ENCODE data around the gene UBC. TPM values are rescaled to one million over a fixed set of nuclear protein-coding genes. Genes with fewer than 3 reads are reported as not detected.
"Not testable (repeated sequence)": the region's sequence is repeated elsewhere in the genome, so short reads cannot be mapped to it uniquely, and the experiment has no call there.

UBC gene
- total RNA-seq, 1 experiment from 2014 or later, result 523 TPM

DNA sequence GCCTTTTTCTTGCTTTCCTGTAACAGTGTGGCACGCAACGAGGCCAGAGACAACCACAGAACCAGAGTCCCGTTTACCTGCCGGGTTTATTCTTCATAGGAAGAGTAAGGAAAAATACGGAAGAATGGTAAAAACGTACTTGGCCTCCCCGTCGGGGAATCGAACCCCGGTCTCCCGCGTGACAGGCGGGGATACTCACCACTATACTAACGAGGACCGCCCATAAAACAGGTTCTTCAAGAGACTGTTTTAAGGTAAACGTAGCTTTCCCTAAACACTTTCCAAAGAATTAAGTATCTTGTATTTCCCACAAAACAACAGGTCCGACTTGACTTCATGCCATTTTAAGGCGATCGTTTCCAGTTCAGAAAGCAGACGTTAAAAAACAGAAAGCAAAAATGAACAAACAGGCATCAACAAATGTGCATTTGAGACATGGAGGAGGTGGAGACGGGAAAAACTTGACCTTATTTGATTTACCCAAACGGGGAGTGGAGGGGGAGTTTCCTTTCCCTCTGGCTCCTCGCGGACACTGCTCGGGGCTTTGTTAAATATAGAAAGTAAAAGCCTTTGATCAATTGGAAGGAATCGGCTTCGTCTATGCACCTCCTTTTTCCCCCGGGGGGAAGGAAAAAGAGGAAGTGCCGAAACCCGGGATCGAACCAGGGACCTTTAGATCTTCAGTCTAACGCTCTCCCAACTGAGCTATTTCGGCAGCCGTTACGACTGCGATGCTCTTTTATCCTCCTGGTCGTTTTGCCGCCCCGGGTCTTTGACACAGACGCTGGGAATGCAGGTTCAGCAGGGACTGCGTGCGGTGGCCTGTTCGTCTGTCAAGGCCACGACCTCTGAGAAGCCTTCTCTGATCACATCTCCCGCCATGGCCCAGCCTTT, 13.0 kb upstream of the UBC start:
- H4K8ac ChIP-seq (replicated peaks; ENCODE audit: insufficient read length, low read depth, low read length), result no peak overlapping the region
- no peak overlapping the region for H2BK120ac ChIP-seq (ENCODE audit: low read depth, low read length, poor library complexity, severe bottlenecking)
- H3K23ac ChIP-seq (ENCODE audit: insufficient read length, low read depth, low read length), result no peak overlapping the region
- H3K9ac ChIP-seq (ENCODE audit: extremely low read depth, insufficient read length, low read length), result peak overlapping the region; percentile 69
- H3K79me1 ChIP-seq (ENCODE audit: insufficient read depth, low read depth, low read length, poor library complexity, severe bottlenecking), result no peaks in the 10 kb centered on the region
- no CpG with 5 or more reads among the region's 45 CpGs for WGBS (ENCODE audit: extremely low coverage, insufficient read length, low lambda C conversion rate)
- no peak overlapping the region for H2BK5ac ChIP-seq (ENCODE audit: insufficient read length, low read length)
- H3K23me2 ChIP-seq (ENCODE audit: insufficient read length, low read depth, low read length, poor library complexity, severe bottlenecking), result no peaks in the 10 kb centered on the region
- H2BK12ac ChIP-seq (ENCODE audit: insufficient read length, low read depth, low read length), result no peak overlapping the region
- TF ChIP-seq, protein P1, sequence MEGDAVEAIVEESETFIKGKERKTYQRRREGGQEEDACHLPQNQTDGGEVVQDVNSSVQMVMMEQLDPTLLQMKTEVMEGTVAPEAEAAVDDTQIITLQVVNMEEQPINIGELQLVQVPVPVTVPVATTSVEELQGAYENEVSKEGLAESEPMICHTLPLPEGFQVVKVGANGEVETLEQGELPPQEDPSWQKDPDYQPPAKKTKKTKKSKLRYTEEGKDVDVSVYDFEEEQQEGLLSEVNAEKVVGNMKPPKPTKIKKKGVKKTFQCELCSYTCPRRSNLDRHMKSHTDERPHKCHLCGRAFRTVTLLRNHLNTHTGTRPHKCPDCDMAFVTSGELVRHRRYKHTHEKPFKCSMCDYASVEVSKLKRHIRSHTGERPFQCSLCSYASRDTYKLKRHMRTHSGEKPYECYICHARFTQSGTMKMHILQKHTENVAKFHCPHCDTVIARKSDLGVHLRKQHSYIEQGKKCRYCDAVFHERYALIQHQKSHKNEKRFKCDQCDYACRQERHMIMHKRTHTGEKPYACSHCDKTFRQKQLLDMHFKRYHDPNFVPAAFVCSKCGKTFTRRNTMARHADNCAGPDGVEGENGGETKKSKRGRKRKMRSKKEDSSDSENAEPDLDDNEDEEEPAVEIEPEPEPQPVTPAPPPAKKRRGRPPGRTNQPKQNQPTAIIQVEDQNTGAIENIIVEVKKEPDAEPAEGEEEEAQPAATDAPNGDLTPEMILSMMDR (conservative IDR thresholded peaks at IDR 0.05), result no peak
- peak overlapping the region; percentile 1 to 91 (median 58); a peak in 6 of 7 replicates for H3K27ac Mint-ChIP-seq
- peaks cover 4% of the 10 kb centered on the region for H3K4me1 ChIP-seq (ENCODE audit: insufficient read depth, low read length)
- H2BK20ac ChIP-seq (ENCODE audit: low read depth, low read length, poor library complexity, severe bottlenecking), result no peak overlapping the region
- H3K27me3 Mint-ChIP-seq (ENCODE audit: low read depth), result peaks cover 9% of the 10 kb centered on the region
- H2AK5ac ChIP-seq (ENCODE audit: insufficient read length, low read length), result no peak overlapping the region
- H3K9me3 Mint-ChIP-seq, result peaks cover 3 to 6% of the 10 kb centered on the region in 2 experiments; a peak in 3 of 5 replicates
- no peaks in the 10 kb centered on the region for H3K27me3 ChIP-seq (ENCODE audit: insufficient read depth, low read length)
- no peak overlapping the region for H3K18ac ChIP-seq (ENCODE audit: insufficient read length, low read depth, low read length)
- H3K4me2 ChIP-seq (ENCODE audit: insufficient read depth, insufficient read length, low read length), result peak overlapping the region; percentile 56
- no peaks in the 10 kb centered on the region; a peak in 2 of 7 replicates for H3K36me3 Mint-ChIP-seq (ENCODE audit: insufficient read depth in 1 of 3, low read depth in 3 of 3)
- H3K14ac ChIP-seq (ENCODE audit: insufficient read depth, low read length), result no peak overlapping the region
- peak overlapping the region; percentile 93 for H2AFZ ChIP-seq (ENCODE audit: low read length)
- no peak overlapping the region for H4K5ac ChIP-seq (ENCODE audit: insufficient read length, low read depth, low read length)
- no peak overlapping the region for H3T11ph ChIP-seq (ENCODE audit: low read length)
- H4K91ac ChIP-seq (ENCODE audit: insufficient read length, low read depth, low read length), result no peak overlapping the region
- no peak overlapping the region for H2BK15ac ChIP-seq (ENCODE audit: low read depth, low read length)
- no peaks in the 10 kb centered on the region for H3K9me3 ChIP-seq (ENCODE audit: control insufficient read depth, low read depth, low read length)
- H4K20me1 ChIP-seq (ENCODE audit: control insufficient read depth, insufficient read depth, insufficient read length), result no peaks in the 10 kb centered on the region
- no peak overlapping the region for H3K56ac ChIP-seq (ENCODE audit: insufficient read length, low read depth, low read length)
- H3K27ac ChIP-seq (ENCODE audit: insufficient read length, low read depth, low read length), result peak overlapping the region; percentile 37
- no peak overlapping the region for H3K4ac ChIP-seq (ENCODE audit: low read depth, low read length)
- no peaks in the 10 kb centered on the region for H3K79me2 ChIP-seq (ENCODE audit: insufficient read depth, low read length)
- DNase-seq, result peak; percentile 95
- H3K4me3 Mint-ChIP-seq, result peak overlapping the region; percentile 88 to 94
- peaks cover 19% of the 10 kb centered on the region in 2 experiments for H3K4me1 Mint-ChIP-seq

DNA sequence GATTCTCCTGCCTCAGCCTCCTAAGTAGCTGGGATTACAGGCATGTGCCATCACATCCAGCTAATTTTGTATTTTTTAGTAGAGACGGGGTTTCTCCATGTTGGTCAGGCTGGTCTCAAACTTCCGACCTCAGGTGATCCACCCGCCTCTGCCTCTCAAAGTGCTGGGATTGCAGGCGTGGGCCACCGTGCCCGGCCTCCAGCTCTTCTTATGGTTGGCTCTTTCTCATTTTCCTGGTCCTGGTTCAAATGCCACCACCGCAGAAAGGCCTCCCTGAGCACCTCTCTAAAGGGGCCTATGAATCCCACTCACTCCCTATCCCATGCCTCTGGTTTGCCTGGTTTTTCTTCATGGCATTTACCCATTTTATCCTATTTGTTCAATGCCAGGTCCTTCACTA, 11.3 kb upstream of the UBC start:
- no CpG with 5 or more reads among the region's 7 CpGs for WGBS (ENCODE audit: extremely low coverage, insufficient read length, low lambda C conversion rate)
- H3K18ac ChIP-seq (ENCODE audit: insufficient read length, low read depth, low read length), result not testable (repeated sequence)

More for the DNA sequence above, 11.3 kb upstream of the UBC start:
- H3K4me1 ChIP-seq (ENCODE audit: insufficient read depth, low read length); H3T11ph ChIP-seq (ENCODE audit: low read length); H2BK120ac ChIP-seq (ENCODE audit: low read depth, low read length, poor library complexity, severe bottlenecking); H2BK12ac ChIP-seq (ENCODE audit: insufficient read length, low read depth, low read length); H3K4me3 Mint-ChIP-seq; H2AFZ ChIP-seq (ENCODE audit: low read length); H2BK5ac ChIP-seq (ENCODE audit: insufficient read length, low read length); H2BK20ac ChIP-seq (ENCODE audit: low read depth, low read length, poor library complexity, severe bottlenecking); H3K23me2 ChIP-seq (ENCODE audit: insufficient read length, low read depth, low read length, poor library complexity, severe bottlenecking); H3K14ac ChIP-seq (ENCODE audit: insufficient read depth, low read length); H4K91ac ChIP-seq (ENCODE audit: insufficient read length, low read depth, low read length); H2BK15ac ChIP-seq (ENCODE audit: low read depth, low read length); H2AK5ac ChIP-seq (ENCODE audit: insufficient read length, low read length); DNase-seq; H4K20me1 ChIP-seq (ENCODE audit: control insufficient read depth, insufficient read depth, insufficient read length); H3K4ac ChIP-seq (ENCODE audit: low read depth, low read length); H3K79me1 ChIP-seq (ENCODE audit: insufficient read depth, low read depth, low read length, poor library complexity, severe bottlenecking); H4K8ac ChIP-seq (replicated peaks; ENCODE audit: insufficient read length, low read depth, low read length); H4K5ac ChIP-seq (ENCODE audit: insufficient read length, low read depth, low read length); H3K36me3 Mint-ChIP-seq (ENCODE audit: insufficient read depth in 1 of 3, low read depth in 3 of 3); H3K4me2 ChIP-seq (ENCODE audit: insufficient read depth, insufficient read length, low read length); H3K56ac ChIP-seq (ENCODE audit: insufficient read length, low read depth, low read length); H3K79me2 ChIP-seq (ENCODE audit: insufficient read depth, low read length); H3K27ac Mint-ChIP-seq; H3K27me3 ChIP-seq (ENCODE audit: insufficient read depth, low read length); H3K23ac ChIP-seq (ENCODE audit: insufficient read length, low read depth, low read length); H3K9me3 ChIP-seq (ENCODE audit: control insufficient read depth, low read depth, low read length); H3K9ac ChIP-seq (ENCODE audit: extremely low read depth, insufficient read length, low read length); H3K27ac ChIP-seq (ENCODE audit: insufficient read length, low read depth, low read length): not testable (repeated sequence)
- Mint-ChIP-seq H3K9me3 (peaks cover 6 to 10% of the 10 kb centered on the region in 2 experiments; a peak in 3 of 5 replicates), H3K4me1 (peaks cover 33 to 36% of the 10 kb centered on the region in 2 experiments), H3K27me3 (ENCODE audit: low read depth) (peaks cover 14% of the 10 kb centered on the region)

Data from H9 (cell line).